Liver (tissue), 3 donors: Measurements from ENCODE around the gene NR4A1.

Source experiments
- SP1 ChIP-seq: IDR thresholded peaks from 2 replicates; pipeline ENCODE4 v1.6.1; 2018; ENCODE audit warnings: antibody characterized with exemption, mild to moderate bottlenecking
- TF ChIP-seq, protein P1 (sequence below): fragments of 150-350 bp; IDR thresholded peaks from 2 replicates; pipeline ENCODE4 v1.5.1; 2017; ENCODE audit warnings: improper control_type of control experiment, low read depth, low read length; ENCODE audit not compliant: missing input control
- donor health status: healthy.
- donor health status: healthy.

DNA sequence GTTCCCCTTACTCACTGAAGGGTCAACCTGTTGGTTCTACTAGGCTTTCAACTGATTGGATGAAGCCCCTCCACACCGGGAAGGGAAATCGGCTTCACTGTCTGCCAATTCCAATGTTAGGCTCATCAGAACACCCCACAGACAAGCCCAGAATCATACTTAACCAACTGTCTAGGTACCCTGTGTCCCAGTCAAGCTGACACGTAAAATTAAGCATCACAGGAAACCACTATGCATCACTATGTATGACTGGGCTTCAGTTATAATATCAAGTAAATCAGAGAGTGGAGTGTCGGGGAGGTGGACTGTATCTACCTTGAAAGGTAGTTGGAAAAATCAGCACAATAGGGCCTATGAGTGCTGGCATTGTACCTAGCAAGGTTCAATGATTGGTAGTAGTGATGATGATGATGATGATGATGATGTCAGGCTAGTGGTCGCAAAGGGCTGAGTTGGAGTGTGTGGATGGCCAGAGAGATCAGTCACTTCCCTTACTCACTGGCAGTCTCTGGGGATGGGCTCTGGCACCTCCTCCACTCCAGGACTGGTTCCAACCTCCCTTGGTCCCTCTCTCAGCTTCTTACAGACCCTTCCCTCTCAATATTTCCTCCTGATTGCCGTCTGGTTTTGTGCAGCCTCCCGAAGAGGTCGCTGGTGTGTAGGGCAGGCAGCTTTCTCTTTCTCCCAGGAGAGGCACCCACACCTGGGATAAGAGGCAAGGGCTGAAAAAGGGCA, 15.3 kb downstream of the NR4A1 start:
- TF ChIP-seq SP1, result no peak
- TF ChIP-seq, protein P1, sequence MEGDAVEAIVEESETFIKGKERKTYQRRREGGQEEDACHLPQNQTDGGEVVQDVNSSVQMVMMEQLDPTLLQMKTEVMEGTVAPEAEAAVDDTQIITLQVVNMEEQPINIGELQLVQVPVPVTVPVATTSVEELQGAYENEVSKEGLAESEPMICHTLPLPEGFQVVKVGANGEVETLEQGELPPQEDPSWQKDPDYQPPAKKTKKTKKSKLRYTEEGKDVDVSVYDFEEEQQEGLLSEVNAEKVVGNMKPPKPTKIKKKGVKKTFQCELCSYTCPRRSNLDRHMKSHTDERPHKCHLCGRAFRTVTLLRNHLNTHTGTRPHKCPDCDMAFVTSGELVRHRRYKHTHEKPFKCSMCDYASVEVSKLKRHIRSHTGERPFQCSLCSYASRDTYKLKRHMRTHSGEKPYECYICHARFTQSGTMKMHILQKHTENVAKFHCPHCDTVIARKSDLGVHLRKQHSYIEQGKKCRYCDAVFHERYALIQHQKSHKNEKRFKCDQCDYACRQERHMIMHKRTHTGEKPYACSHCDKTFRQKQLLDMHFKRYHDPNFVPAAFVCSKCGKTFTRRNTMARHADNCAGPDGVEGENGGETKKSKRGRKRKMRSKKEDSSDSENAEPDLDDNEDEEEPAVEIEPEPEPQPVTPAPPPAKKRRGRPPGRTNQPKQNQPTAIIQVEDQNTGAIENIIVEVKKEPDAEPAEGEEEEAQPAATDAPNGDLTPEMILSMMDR, result no peak
